ENCODE data around the gene AP5M1. TPM values are rescaled to one million over a fixed set of nuclear protein-coding genes. Genes with fewer than 3 reads are reported as not detected.

AP5M1 gene
- total RNA-seq, 4 donors from 2014 or later: 18.5 to 40.2 (median 23.0) TPM

- WGBS, 2 donors: 93 to 94% methylated on average over 2 of the region's 2 CpGs
- intact Hi-C loops (cut with DNase I; ENCODE audit: low total_unique reads): no loop called here
- TF ChIP-seq, protein P1, sequence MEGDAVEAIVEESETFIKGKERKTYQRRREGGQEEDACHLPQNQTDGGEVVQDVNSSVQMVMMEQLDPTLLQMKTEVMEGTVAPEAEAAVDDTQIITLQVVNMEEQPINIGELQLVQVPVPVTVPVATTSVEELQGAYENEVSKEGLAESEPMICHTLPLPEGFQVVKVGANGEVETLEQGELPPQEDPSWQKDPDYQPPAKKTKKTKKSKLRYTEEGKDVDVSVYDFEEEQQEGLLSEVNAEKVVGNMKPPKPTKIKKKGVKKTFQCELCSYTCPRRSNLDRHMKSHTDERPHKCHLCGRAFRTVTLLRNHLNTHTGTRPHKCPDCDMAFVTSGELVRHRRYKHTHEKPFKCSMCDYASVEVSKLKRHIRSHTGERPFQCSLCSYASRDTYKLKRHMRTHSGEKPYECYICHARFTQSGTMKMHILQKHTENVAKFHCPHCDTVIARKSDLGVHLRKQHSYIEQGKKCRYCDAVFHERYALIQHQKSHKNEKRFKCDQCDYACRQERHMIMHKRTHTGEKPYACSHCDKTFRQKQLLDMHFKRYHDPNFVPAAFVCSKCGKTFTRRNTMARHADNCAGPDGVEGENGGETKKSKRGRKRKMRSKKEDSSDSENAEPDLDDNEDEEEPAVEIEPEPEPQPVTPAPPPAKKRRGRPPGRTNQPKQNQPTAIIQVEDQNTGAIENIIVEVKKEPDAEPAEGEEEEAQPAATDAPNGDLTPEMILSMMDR (IDR thresholded peaks at IDR 0.05): no peak
- TF ChIP-seq POLR2A (IDR thresholded peaks at IDR 0.05): no peak
- no peak overlapping the region for H3K4me3 ChIP-seq (ENCODE audit: low read depth, poor library complexity, severe bottlenecking)
- DNase-seq (ENCODE audit: low spot score in 2 of 2): no peak
Measured at GRCh38 chr14:57275023-57275664, 6.4 kb downstream of the AP5M1 start.

DNA sequence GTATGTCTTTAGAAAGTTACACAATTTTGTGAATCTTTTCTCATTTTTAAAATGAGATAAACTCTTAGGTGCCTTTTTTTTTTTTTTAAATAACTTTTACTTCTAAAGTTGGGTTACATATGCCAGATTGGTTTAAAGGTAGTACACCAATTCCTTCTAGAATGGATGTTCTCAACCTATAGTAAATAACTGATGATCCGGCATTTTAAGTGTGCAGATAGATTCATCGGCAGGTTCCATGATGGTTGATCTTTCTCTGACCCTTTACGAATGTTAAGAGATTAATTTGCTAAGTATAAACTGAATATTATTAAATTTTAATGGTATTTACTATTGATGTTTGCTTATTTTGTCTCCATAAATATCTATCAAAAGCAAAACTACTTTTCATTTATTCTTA is 8.3 kb downstream of the AP5M1 start:
- 97% methylated on average over 3 of the region's 3 CpGs for WGBS, 2 donors
- TF ChIP-seq, protein P1 (IDR thresholded peaks at IDR 0.05): no peak
- TF ChIP-seq POLR2A (IDR thresholded peaks at IDR 0.05): no peak
- intact Hi-C loops (cut with DNase I; ENCODE audit: low total_unique reads): no loop called here
- no peak overlapping the region for H3K4me3 ChIP-seq (ENCODE audit: low read depth, poor library complexity, severe bottlenecking)
- DNase-seq (ENCODE audit: low spot score in 2 of 2): no peak

- WGBS, 2 donors: 87 to 89% methylated on average over 2 of the region's 2 CpGs
- TF ChIP-seq, protein P1 (IDR thresholded peaks at IDR 0.05): no peak
- TF ChIP-seq POLR2A (IDR thresholded peaks at IDR 0.05): no peak
- H3K4me3 ChIP-seq (ENCODE audit: low read depth, poor library complexity, severe bottlenecking): no peak overlapping the region
- DNase-seq (ENCODE audit: low spot score in 2 of 2): no peak
- intact Hi-C loops (cut with DNase I; ENCODE audit: low total_unique reads): no loop called here
Measured at GRCh38 chr14:57287745-57288144, 19.0 kb downstream of the AP5M1 start.

DNA sequence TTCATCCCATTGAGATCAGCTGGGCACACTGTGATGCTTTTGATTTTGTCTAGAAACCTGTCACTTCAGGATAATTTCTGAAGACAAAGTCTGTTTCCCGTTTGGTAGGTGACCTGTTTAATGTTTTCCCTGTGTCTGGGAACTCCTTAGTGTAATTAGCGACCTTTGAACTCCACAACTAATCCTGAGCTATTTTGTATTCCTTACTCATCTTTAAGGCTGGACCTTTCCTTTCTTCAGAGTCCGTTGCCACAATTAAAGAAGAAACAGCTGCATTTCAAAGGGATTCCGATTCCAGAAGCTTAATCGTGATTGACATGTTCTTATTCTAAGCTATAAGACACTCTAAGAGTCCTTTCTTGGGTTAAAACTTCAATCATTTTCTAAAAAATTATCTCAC is 22.0 kb downstream of the AP5M1 start:
- TF ChIP-seq POLR2A (IDR thresholded peaks at IDR 0.05): no peak
- TF ChIP-seq, protein P1 (IDR thresholded peaks at IDR 0.05): no peak
- 86 to 89% methylated on average over 5 of the region's 5 CpGs for WGBS, 2 donors
- no peak overlapping the region for H3K4me3 ChIP-seq (ENCODE audit: low read depth, poor library complexity, severe bottlenecking)
- DNase-seq (ENCODE audit: low spot score in 2 of 2): no peak
- intact Hi-C loops (cut with DNase I; ENCODE audit: low total_unique reads): no loop called here

GRCh38 chr14:57291692-57292647 is 23.2 kb downstream of the AP5M1 start:
- intact Hi-C loops (cut with DNase I; ENCODE audit: low total_unique reads): no loop called here
- no peak for TF ChIP-seq POLR2A (IDR thresholded peaks at IDR 0.05)
- TF ChIP-seq, protein P1 (IDR thresholded peaks at IDR 0.05): no peak
- 60 to 62% methylated on average over 6 of the region's 6 CpGs for WGBS, 2 donors
- no peak overlapping the region for H3K4me3 ChIP-seq (ENCODE audit: low read depth, poor library complexity, severe bottlenecking)
- no peak for DNase-seq (ENCODE audit: low spot score in 2 of 2)
